Measurements from ENCODE around the gene NUTM2F.
"Not testable (repeated sequence)": the region's sequence is repeated elsewhere in the genome, so short reads cannot be mapped to it uniquely, and the experiment has no call there.

Gene NUTM2F

GRCh38 chr9:94277029-94277428 is 51.4 kb downstream of the NUTM2F start:
- H3K4ac ChIP-seq (ENCODE audit: low read length); H3K4me1 ChIP-seq (ENCODE audit: control insufficient read depth in 2 of 2, insufficient read depth in 1 of 2, low read depth in 1 of 2, low read length in 2 of 2); H2BK120ac ChIP-seq (ENCODE audit: low read depth, low read length); H3K27me3 ChIP-seq (ENCODE audit: control insufficient read depth in 3 of 3, insufficient read depth in 3 of 3, low read depth in 1 of 3, low read length in 3 of 3); H3K79me1 ChIP-seq (ENCODE audit: low read depth, low read length); H2AFZ ChIP-seq (ENCODE audit: low read length); H2AK5ac ChIP-seq (ENCODE audit: low read depth, low read length); H3K4me3 ChIP-seq (ENCODE audit: low read length in 2 of 2); H3K4me2 ChIP-seq (ENCODE audit: insufficient read depth, low read length, poor library complexity, severe bottlenecking); H3K14ac ChIP-seq (ENCODE audit: low read length); H3K18ac ChIP-seq (ENCODE audit: low read length); H3K23ac ChIP-seq (ENCODE audit: low read depth, low read length, poor library complexity); H2BK5ac ChIP-seq (ENCODE audit: low read length); H4K8ac ChIP-seq (ENCODE audit: low read depth, low read length); DNase-seq (ENCODE audit: low spot score); H4K91ac ChIP-seq (ENCODE audit: low read depth, low read length, poor library complexity); H3K9ac ChIP-seq (ENCODE audit: low read depth, low read length, poor library complexity); H3K27ac ChIP-seq (replicated peaks; ENCODE audit: low read length); H2BK12ac ChIP-seq (ENCODE audit: low read length); H2BK15ac ChIP-seq (ENCODE audit: low read length): not testable (repeated sequence)
- Histone ChIP-seq H3K9me3 (replicated peaks in 1 of 2; ENCODE audit: control insufficient read depth in 2 of 2, insufficient read depth in 1 of 2, low read depth in 1 of 2, low read length in 2 of 2) (peaks cover 3 to 12% of the 10 kb centered on the region in 2 donors), H3K36me3 (replicated peaks in 1 of 2; ENCODE audit: control insufficient read depth in 2 of 2, insufficient read depth in 2 of 2, low read length in 2 of 2) (peaks cover 3 to 18% of the 10 kb centered on the region in 2 donors)
- WGBS, 2 donors (ENCODE audit: extremely low coverage in 2 of 2, insufficient read length in 2 of 2, insufficient replicate concordance in 1 of 2) = no CpG with 5 or more reads among the region's 4 CpGs

- Histone ChIP-seq H3K23ac (ENCODE audit: low read depth, low read length, poor library complexity) (no peak overlapping the region), H3K14ac (ENCODE audit: low read length) (no peak overlapping the region), H3K4ac (ENCODE audit: low read length) (no peak overlapping the region), H4K8ac (ENCODE audit: low read depth, low read length) (no peak overlapping the region), H2AFZ (ENCODE audit: low read length) (no peak overlapping the region), H3K4me2 (ENCODE audit: insufficient read depth, low read length, poor library complexity, severe bottlenecking) (no peak overlapping the region), H2BK5ac (ENCODE audit: low read length) (no peak overlapping the region), H3K18ac (ENCODE audit: low read length) (no peak overlapping the region), H2BK15ac (ENCODE audit: low read length) (no peak overlapping the region), H3K36me3 (replicated peaks in 1 of 2; ENCODE audit: control insufficient read depth in 2 of 2, insufficient read depth in 2 of 2, low read length in 2 of 2) (no peaks in the 10 kb centered on the region), H3K4me3 (ENCODE audit: low read length in 2 of 2) (no peak overlapping the region), H2BK12ac (ENCODE audit: low read length) (no peak overlapping the region), H3K27me3 (ENCODE audit: control insufficient read depth in 3 of 3, insufficient read depth in 3 of 3, low read depth in 1 of 3, low read length in 3 of 3) (no peaks in the 10 kb centered on the region), H4K91ac (ENCODE audit: low read depth, low read length, poor library complexity) (no peak overlapping the region), H3K9ac (ENCODE audit: low read depth, low read length, poor library complexity) (no peak overlapping the region), H3K79me1 (ENCODE audit: low read depth, low read length) (no peaks in the 10 kb centered on the region), H3K9me3 (replicated peaks in 1 of 2; ENCODE audit: control insufficient read depth in 2 of 2, insufficient read depth in 1 of 2, low read depth in 1 of 2, low read length in 2 of 2) (peaks cover 5 to 13% of the 10 kb centered on the region in 2 donors), H2AK5ac (ENCODE audit: low read depth, low read length) (no peak overlapping the region), H3K27ac (replicated peaks; ENCODE audit: low read length) (no peak overlapping the region), H3K4me1 (ENCODE audit: control insufficient read depth in 2 of 2, insufficient read depth in 1 of 2, low read depth in 1 of 2, low read length in 2 of 2) (no peaks in the 10 kb centered on the region), H2BK120ac (ENCODE audit: low read depth, low read length) (no peak overlapping the region)
- no CpG with 5 or more reads among the region's 1 CpG for WGBS, 2 donors (ENCODE audit: extremely low coverage in 2 of 2, insufficient read length in 2 of 2, insufficient replicate concordance in 1 of 2)
- no peak for DNase-seq (ENCODE audit: low spot score)
Measured at GRCh38 chr9:94270009-94270408, 58.4 kb downstream of the NUTM2F start.

GRCh38 chr9:94269264-94269663 is 59.2 kb downstream of the NUTM2F start:
- H3K4me2 ChIP-seq (ENCODE audit: insufficient read depth, low read length, poor library complexity, severe bottlenecking) = no peak overlapping the region
- no peak overlapping the region for H3K27ac ChIP-seq (replicated peaks; ENCODE audit: low read length)
- H4K91ac ChIP-seq (ENCODE audit: low read depth, low read length, poor library complexity) = no peak overlapping the region
- H4K8ac ChIP-seq (ENCODE audit: low read depth, low read length) = no peak overlapping the region
- no peak overlapping the region for H3K4me3 ChIP-seq (ENCODE audit: low read length in 2 of 2)
- H3K9ac ChIP-seq (ENCODE audit: low read depth, low read length, poor library complexity) = no peak overlapping the region
- H2BK12ac ChIP-seq (ENCODE audit: low read length) = no peak overlapping the region
- no peak overlapping the region for H3K14ac ChIP-seq (ENCODE audit: low read length)
- H3K79me1 ChIP-seq (ENCODE audit: low read depth, low read length) = no peaks in the 10 kb centered on the region
- no peaks in the 10 kb centered on the region for H3K4me1 ChIP-seq (ENCODE audit: control insufficient read depth in 2 of 2, insufficient read depth in 1 of 2, low read depth in 1 of 2, low read length in 2 of 2)
- no peak overlapping the region for H3K18ac ChIP-seq (ENCODE audit: low read length)
- H3K23ac ChIP-seq (ENCODE audit: low read depth, low read length, poor library complexity) = no peak overlapping the region
- H2BK15ac ChIP-seq (ENCODE audit: low read length) = no peak overlapping the region
- no peaks in the 10 kb centered on the region for H3K27me3 ChIP-seq (ENCODE audit: control insufficient read depth in 3 of 3, insufficient read depth in 3 of 3, low read depth in 1 of 3, low read length in 3 of 3)
- no CpG with 5 or more reads among the region's 8 CpGs for WGBS, 2 donors (ENCODE audit: extremely low coverage in 2 of 2, insufficient read length in 2 of 2, insufficient replicate concordance in 1 of 2)
- no peak overlapping the region for H3K4ac ChIP-seq (ENCODE audit: low read length)
- H2AFZ ChIP-seq (ENCODE audit: low read length) = no peak overlapping the region
- no peak overlapping the region for H2AK5ac ChIP-seq (ENCODE audit: low read depth, low read length)
- no peaks in the 10 kb centered on the region for H3K36me3 ChIP-seq (replicated peaks in 1 of 2; ENCODE audit: control insufficient read depth in 2 of 2, insufficient read depth in 2 of 2, low read length in 2 of 2)
- DNase-seq (ENCODE audit: low spot score) = no peak
- H2BK5ac ChIP-seq (ENCODE audit: low read length) = no peak overlapping the region
- no peak overlapping the region for H2BK120ac ChIP-seq (ENCODE audit: low read depth, low read length)
- peaks cover 5 to 13% of the 10 kb centered on the region in 2 donors for H3K9me3 ChIP-seq (replicated peaks in 1 of 2; ENCODE audit: control insufficient read depth in 2 of 2, insufficient read depth in 1 of 2, low read depth in 1 of 2, low read length in 2 of 2)

Data from neuronal stem cell (in vitro differentiated cells).